GM21717 (cell line): ENCODE measurements around the gene POLR2E.
"Not testable (repeated sequence)": the region's sequence is repeated elsewhere in the genome, so short reads cannot be mapped to it uniquely, and the experiment has no call there.

Experiments
- ATAC-seq: cut with Tn5 transposase; IDR thresholded peaks from one replicate; pipeline ENCODE4 v1.9.1; 2021; ENCODE audit warnings: mild to moderate bottlenecking, moderate library complexity; ENCODE audit not compliant: unreplicated experiment

POLR2E gene

GRCh38 chr19:1126984-1127760 lies 32.0 kb upstream of the POLR2E start:
- no peak for ATAC-seq

- ATAC-seq = no peak
Measured at GRCh38 chr19:1125601-1126467, 30.7 kb upstream of the POLR2E start.

- no peak for ATAC-seq
Measured at GRCh38 chr19:1123885-1124677, 28.9 kb upstream of the POLR2E start.

- ATAC-seq = no peak
Measured at GRCh38 chr19:1123381-1123780, 28.2 kb upstream of the POLR2E start.

GRCh38 chr19:1122972-1123363 lies 27.8 kb upstream of the POLR2E start:
- no peak for ATAC-seq

GRCh38 chr19:1122021-1122971 lies 27.1 kb upstream of the POLR2E start:
- no peak for ATAC-seq

GRCh38 chr19:1121395-1121794 lies 26.2 kb upstream of the POLR2E start:
- ATAC-seq = no peak

- ATAC-seq = no peak
Measured at GRCh38 chr19:1119475-1120217, 24.5 kb upstream of the POLR2E start.

GRCh38 chr19:1118999-1119398 lies 23.8 kb upstream of the POLR2E start:
- no peak for ATAC-seq

GRCh38 chr19:1117654-1118053 lies 22.5 kb upstream of the POLR2E start:
- no peak for ATAC-seq

GRCh38 chr19:1116726-1117581 lies 21.8 kb upstream of the POLR2E start:
- ATAC-seq = no peak

- ATAC-seq = no peak
Measured at GRCh38 chr19:1115646-1116420, 20.7 kb upstream of the POLR2E start.

- ATAC-seq = not testable (repeated sequence)
Measured at GRCh38 chr19:1114728-1115127, 19.6 kb upstream of the POLR2E start.

GRCh38 chr19:1113986-1114483 lies 18.9 kb upstream of the POLR2E start:
- ATAC-seq = no peak

- ATAC-seq = no peak
Measured at GRCh38 chr19:1113030-1113985, 18.1 kb upstream of the POLR2E start.

GRCh38 chr19:1112268-1113029 lies 17.3 kb upstream of the POLR2E start:
- ATAC-seq = no peak
